NCI-H82 treated with DMSO at 0.1 percent for 48 hours (cell line): Measurements from ENCODE around the gene HSPA6.
"Not testable (repeated sequence)": the region's sequence is repeated elsewhere in the genome, so short reads cannot be mapped to it uniquely, and the experiment has no call there.

Experiments
- DNase-seq: peaks from one replicate; lab custom pipeline; 2025; ENCODE audit not compliant: unreplicated experiment; lab: John Stamatoyannopoulos, UW

Gene HSPA6

DNA sequence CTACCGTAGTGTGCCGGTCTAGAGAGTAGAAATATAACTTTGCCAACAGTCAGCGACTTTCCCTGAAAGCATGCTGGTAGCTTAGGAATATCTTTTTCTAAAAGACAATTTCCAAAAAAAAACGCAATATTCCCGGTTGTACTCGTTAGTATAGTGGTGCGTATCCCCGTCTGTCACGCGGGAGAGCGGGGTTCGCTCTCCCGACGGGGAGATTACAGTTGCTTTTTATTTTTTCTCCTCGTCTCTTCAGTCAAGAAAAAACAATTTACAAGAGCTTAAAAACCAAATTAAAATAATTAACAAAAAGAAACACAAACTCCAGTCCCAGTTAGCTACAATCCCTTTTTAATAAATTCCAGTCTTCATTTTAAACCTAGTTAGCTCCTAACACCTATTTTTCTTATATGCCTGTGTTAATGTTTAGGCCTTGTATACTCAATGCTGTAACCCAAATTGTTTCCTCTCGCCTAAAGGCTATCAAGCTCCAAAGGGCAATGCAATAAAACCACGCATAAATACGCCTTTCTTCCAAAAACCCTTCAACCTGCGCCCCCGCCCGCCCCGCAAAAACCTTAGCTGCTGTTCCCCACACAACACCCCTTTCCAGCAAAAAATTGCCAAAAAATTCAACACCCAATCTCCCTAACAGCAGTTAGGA is 7.8 kb downstream of the HSPA6 start:
- DNase-seq = no peak

DNA sequence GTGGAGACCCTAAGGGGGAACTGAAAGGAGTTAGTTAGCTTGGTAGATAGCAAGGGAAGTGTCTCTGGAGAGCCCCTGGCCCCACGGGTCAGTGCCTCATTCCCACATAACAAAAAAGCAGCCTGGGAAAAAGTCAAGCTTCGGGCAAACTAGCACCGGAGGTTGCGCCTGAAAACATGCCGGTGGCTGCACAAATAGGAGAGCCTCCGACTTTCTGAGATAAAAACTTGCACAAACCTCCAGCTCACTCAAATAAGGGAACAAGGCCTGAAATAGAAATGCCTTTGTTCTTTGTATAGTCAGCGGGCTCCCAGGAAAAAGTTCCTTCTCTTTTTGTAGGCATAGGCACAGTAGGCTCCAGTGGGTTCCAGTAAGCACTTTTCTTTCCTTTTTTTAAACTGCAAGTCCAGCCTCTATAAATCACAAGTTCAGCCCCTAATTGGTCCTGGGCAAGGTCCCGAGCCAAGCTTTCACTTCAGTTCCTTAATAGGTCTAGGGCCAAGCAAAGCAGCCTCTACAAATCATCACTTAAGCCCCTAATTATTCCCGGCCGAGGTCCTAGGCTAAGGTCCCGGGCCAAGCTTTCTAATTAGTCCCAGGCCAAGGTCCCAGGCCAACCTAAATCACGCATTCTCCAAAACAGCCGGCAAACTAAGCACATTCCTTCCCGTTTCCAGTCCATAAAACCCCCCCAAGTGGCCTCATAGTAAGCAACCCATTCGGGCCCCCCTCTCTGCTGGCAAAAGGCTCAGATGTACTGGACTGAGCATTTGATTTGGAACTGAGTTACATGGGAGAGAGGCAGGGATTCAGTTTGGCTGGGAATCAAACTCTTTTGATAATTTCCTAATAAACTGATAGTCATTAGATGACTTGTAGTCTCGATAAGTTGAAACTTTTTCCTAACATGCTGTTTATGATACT is 8.6 kb downstream of the HSPA6 start:
- not testable (repeated sequence) for DNase-seq

DNA sequence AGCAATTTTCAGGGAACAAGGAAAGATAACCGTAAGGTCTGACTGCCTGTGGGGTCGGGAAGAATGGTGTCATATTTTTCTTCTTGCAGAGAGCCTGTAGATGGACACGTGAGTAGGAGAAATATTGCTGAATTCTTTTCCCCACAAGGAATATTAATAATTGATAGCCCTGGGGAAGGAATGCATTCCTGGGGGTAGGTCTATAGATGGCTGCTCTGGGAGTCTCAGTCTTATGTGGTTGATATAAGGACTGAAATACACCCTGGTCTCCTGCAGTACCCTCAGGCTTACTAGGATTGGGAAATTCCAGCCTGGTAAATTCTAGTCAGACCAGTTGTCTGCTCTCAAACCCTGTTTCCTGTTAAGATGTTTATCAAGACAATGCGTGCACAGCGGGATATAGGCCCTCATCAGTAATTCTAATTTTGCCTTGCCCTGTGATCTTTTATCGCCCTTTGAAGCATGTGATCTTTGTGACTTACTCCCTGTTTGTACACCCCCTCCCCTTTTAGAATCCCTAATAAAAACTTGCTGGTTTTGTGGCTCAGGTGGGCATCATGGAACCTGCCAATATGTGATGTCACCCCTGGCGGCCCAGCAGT is 12.8 kb downstream of the HSPA6 start:
- not testable (repeated sequence) for DNase-seq

DNA sequence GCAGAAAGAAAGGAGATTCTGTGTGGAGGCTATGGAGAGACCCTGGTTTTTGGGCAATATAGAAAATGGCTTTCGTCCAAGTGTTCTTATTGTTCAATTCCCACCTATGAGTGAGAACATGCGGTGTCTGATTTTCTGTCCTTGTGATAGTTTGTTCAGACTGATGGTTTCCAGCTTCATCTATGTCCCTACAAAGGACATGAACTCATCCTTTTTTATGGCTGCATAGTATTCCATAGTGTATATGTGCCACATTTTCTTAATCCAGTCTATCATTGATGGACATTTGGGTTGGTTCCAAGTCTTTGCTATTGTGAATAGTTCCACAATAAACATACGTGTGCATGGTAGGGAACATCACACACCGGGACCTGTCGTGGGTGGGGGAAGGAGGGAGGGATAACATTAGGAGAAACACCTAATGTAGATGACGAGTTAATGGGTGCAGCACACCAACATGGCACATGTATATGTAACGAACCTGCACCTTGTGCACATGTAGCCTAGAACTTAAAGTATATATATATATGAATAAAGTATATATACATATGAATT is 14.7 kb downstream of the HSPA6 start:
- not testable (repeated sequence) for DNase-seq

DNA sequence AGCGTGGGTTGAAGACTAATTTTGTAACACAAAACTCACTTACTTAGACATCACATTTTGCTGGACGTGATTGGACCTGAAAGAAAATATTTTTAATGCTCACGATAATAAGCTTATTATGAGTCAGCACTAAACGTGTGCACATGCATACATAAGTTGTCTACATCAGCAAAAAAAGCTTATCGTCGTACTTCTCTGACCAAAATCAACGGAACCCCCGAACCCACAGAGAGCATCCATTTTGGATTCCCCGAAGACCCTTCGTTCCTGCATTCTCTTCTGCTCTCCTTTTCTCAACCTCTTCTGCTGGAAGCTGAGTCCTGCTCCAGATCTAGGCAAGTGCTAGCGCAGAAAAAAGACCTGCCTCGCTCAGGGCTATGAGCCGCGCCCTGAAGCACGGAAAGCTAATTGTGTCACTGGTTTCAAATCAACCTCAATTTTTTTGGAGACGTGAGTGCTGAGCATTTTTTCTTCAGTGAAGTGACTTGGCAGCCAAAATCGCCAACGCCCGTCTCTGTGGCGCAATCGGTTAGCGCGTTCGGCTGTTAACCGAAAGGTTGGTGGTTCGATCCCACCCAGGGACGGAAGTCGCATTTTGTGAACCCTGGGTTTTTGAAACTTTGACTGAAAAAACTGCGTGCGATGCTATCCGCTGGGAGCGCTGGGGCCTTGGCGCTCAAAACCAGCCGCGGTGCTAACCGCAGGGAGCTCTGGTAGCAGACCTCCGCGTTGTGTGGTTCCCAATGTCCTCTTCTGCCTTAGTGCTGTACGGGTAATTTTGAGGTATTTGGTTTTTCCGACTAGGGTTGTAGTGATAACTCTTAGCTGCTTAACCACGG is 15.6 kb downstream of the HSPA6 start:
- DNase-seq = peak; percentile 57

DNA sequence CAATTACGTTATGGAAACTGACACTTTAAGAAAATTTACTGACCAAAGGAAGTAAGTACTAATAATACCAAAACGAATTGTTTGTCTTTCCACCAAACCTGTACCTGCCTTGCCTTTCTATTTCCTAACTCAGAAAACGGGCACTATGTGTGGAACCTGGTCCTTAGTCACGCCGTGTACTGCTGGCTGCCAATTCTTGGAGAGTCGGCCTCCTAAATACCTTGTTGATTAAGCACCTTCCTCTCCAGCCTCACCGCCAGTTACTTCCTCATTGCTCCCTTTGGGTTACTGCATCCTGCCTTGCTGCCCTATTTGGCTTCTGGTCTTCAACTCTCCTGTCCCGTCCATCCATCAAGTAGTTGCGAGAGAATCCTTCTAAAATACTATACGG is 16.2 kb downstream of the HSPA6 start:
- DNase-seq = not testable (repeated sequence)

DNA sequence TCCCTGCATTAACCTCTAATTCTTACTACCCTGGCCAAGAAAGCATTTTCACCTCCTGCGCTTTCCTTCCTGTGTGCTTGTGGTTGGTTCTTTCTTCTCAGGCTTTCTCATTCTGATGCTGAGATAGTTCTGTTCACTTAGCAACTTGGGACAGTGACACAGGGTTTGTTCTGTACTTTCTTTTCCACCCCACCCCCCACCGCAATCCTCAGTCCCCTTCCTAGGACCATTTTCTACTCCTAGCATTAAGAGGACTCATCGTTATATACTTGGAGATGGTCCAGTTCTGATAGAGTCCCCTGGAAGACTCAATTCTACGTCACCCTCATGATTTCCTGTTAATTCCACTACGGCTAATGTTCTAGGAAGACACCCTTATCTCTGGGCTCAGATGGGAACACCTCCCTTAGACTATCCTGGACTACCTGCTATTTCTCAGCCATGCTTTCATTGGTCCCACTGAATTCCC is 17.8 kb downstream of the HSPA6 start:
- DNase-seq = not testable (repeated sequence)

DNA sequence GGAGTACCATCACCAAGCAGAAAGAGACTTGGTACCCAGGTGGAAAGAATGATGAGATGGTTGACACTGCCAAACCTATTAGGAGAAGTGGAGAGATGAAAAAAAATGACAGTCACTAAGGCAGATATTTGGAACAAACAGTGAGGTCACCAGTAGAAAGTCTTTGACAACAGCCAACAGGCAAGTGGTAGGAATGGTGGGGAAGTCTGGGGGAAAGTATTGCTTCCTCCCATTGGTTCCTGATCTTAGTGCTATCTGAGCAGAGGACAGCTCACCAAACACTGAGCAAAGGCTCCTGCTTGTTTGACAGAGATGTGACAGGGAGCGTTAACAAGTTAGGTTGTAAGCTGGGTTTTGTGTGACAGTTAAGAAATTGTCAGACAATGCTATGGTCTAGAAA is 18.8 kb downstream of the HSPA6 start:
- not testable (repeated sequence) for DNase-seq

DNA sequence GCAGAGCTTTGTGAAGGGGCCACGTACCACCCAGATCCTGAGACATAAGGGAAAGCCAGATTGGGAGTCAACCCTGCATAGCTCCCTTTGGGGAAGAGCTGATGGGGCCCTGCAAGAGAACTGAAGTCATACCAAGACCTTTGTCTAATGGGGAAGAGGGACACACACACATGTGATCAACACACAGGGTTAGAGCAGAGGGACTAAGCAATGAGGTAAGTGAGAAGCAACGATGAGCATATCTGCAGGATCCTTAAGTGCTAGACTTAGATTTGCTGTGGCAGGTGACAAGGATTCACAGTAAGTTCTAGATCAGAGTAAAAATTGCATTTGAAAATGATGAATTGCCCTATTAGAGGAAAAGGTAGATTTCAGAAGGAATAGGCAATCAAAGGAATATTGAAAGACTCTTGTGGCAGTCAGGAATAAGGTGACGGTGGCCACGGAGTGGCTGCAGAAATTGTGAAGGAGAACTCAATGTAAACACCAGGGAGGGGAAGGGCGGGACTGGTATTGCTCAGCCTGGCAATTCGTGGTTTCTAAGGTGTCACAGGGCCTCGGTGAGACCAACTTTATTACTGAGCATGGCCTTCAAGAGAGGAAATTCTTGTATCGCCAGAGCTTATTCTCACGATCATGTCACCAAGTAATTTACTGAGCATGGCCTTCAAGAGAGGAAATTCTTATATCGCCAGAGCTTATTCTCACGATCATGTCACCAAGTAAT is 20.8 kb downstream of the HSPA6 start:
- not testable (repeated sequence) for DNase-seq

DNA sequence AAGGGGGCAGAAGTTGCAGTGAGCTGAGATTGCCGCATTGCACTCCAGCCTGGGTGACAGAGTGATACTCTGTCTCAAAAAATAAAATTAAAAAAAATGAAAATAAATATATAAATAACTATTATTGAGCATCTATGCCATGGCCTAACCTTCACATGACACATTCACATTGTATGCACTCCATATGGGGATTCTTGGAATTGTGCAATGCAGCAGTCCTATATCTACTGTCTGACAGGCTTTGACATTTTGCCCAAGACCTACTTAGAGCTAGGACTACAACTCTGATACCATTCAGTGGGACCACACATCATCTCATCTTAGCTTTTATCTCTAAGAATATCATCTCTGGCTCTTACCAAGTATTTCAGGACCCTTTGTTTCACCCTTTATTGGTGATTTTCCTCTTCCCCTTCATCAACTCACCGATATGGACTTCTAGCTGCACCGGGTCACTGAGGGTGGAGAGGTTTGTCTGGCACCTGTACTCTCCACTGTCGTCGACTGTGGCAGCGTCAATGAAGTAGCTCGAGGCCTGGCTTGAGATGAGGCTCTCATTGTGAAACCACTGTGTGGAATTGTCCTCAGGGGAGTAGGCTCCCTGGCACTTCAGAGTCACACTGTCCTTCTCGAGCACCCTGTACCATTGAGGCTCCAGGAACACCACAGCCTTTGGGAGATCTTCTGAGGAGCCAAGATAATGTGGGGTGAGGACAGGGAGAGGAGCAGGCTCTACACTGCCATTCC is 23.8 kb downstream of the HSPA6 start:
- not testable (repeated sequence) for DNase-seq

DNA sequence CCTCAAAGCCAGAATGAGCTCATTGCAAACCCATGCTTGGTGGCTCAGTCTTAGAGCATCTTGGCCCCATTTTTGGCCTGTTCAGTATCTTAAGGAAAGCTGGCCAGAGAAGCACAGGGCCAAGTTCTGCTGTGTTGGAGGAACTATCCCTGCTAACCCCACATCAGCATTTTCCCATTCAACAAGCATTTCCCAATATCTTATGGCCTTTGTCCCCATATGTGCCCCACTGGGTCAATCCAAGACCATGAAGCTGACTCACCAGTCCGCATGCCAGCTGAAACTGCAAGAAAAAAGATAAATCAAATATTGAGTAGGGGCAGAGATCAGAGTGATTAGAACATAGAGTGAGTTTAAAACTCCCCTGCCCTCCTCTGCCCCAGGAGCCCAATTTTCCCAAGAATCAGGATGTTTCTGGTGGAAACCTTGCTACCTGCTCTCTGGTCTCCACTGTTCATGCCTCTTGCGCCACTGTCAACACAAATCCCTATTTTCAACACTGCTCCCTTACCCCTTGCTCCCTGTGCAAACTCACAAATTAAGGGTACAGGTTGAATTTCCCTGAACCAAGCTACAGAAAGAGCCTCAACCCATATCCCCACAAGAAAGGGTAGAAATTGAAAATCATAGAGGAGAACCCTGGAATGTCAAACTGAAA is 24.5 kb downstream of the HSPA6 start:
- not testable (repeated sequence) for DNase-seq

DNA sequence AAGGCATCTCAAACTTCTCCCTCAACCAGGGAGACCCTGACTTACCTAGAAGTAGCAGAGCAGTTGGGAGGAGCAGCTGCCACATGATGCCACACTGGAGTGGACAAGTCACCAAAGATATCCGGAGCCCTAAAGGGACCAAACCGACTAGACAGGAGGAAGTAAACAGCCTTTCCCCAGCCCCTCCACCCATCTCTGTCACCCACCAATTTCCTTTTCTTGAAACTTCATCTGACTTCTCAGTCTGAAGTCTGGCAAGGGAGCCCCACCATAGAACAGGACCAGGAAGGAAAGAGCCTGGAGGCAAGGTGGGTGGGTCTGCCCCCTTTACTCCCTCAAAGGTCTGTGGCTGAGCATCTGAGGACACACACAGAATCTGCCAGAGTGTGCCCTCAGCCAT is 25.3 kb downstream of the HSPA6 start, which contains the start of gene FCGR3A:
Gene FCGR3A (minus strand): TSS at position 167 of the 400 bp plus-strand sequence. CDS start 82 bp downstream, at position 85.
- no peak for DNase-seq

DNA sequence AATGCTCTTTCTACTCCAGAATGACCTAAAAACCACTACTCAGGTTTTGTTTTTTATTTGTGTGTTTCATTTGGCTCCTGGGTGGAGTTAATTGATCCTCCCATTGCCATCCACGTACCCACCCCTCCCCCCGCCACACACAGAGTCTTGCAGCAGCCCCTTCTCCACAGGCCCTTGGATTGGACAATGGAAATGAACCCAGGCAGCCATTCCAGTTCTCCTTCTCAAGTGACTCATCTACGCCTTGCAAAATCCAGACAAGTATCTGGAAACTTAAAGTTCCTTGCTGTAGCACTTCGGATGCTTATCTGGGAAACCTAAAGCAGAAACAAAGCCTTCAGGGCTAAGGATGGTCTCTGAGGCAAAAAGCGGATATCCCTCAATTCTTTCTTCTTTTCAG is 26.6 kb downstream of the HSPA6 start:
- not testable (repeated sequence) for DNase-seq

DNA sequence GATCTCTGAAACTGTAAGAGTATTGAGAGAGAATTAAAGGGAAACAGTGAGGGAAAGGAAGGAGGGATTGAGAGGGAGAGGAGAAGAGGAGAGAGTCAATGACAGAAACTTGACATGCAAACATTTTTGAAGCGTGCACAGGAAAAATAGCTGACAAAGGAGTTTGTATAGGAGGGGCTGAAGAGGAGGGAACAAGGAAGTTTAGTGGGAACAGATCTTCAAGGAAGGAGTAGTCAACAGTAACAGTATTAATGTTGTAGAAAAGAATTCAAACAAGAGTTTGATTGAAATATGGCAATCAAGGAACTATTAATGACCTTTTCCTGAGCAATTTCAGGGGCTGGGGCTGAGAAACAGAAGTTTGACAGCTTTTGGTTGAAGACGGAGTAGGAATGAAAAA is 29.3 kb downstream of the HSPA6 start:
- DNase-seq = not testable (repeated sequence)

DNA sequence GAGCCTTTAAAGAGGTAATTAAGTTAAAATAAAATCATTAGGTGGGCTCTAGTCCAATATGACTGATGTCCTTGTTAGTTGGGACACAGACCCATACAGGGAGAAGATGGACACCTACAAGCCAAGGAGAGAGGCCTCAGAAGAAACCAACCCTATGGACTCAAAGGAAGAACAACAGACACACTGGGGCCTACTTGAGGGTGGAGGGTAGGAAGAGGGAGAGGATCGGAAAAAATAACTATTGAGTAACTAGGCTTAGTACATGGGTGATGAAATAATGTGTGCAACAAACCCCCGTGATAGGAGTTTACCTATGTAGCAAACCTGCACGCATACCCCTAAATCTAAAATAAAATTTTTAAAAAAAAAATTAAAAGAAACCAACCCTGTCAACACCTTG is 30.0 kb downstream of the HSPA6 start:
- DNase-seq = not testable (repeated sequence)

DNA sequence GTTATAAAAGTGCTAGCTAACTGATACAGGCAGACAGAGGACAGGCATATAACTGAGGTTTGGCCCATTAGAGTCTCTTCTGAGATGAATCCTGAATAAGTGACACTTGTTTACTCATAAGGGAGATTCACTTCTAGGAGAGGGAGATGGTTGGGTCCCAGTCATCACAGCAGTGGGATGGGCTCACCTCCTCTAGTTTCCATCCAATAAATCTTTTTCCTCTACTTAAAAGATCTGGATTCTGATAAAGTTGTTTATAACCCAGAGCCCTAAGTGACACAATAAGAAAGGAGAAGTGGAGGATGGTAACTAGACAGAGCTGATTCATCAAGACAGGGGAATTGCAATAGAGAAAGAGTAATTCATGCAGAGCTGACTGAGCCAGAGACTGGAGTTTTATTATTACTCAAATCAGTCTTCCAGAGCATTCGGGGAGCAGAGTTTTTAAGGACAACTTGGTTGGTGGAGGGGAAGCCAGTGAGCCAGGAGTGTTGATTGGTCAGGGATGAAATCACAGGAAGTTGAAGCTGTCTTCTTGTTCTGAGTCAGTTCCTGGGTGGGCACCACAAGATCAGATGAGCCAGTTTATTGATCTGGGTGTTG is 30.6 kb downstream of the HSPA6 start:
- DNase-seq = not testable (repeated sequence)

DNA sequence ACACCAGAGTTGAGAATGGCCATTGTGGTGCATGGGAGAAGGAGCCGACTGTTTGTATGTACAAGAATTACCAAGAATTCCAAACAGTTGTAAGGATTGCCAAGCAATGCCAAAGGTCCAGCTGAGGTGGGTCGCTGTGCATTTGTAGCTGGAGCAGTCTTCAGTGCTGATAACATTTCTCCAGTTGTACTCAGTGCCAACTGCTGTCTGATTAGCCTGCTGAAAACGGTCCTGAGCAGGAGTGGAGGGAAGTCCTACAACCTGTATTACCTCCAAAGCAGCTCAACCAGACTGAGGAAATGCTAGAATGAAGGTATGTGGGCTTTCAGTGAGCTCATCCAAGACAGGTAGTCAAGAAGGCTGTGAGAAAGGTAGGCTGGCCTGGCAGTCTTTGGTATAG is 31.8 kb downstream of the HSPA6 start:
- not testable (repeated sequence) for DNase-seq

DNA sequence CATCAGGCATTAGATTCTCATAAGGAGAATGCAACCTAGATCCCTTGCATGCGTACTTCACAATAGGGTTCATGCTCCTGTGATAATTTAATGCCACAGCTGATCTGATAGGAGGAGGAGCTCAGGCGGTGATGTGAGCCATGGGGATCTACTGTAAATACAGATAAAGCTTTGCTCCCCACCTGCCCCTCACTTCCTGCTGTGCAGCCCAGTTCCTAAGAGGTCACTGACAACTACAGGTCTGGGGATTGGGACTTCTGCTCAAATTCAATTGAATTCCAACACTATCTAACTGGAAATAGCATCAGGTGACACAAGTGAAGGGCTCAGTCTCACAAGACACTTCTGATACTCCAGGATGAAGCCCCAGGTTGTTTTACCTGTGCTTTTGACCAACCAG is 32.6 kb downstream of the HSPA6 start:
- DNase-seq = not testable (repeated sequence)
